KG1 (cell line): ENCODE data around the gene UBR7.
"Not testable (repeated sequence)": the region's sequence is repeated elsewhere in the genome, so short reads cannot be mapped to it uniquely, and the experiment has no call there.

Source experiments
- DNase-seq: peaks from one replicate; lab custom pipeline; 2025; lab: John Stamatoyannopoulos, UW

Gene UBR7

DNA sequence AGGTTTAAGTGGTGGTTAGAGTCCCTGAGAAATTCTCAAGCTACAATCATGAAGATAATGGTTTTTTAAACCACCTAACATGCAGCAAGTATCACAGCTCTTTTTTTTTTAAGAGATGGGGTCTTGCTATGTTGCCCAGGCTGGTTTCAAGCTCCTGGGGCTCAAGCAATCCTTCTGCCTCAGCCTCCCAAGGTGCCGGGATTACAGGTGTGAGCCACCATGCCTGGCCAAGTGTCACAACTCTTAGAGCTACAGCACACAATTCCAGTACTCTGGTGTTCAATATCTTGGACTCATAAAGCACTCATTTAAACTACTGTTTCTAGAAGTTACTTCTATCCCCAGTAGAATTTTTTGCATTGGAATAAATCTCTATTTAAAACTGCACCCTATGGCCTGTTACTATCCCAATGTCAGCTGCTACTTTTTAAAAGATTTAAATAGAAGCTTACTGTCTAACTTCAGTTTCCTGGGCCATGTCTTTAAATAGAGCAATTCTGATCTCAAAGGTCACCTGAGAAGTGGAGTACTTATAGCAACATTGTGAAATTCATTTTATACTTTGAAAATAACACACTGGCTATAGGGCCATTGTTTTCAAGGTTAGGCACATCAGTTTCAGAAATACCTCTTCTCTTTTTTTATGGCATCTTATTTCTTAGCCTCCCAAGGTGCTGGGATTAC is 11.6 kb upstream of the UBR7 start:
- no peak for DNase-seq

DNA sequence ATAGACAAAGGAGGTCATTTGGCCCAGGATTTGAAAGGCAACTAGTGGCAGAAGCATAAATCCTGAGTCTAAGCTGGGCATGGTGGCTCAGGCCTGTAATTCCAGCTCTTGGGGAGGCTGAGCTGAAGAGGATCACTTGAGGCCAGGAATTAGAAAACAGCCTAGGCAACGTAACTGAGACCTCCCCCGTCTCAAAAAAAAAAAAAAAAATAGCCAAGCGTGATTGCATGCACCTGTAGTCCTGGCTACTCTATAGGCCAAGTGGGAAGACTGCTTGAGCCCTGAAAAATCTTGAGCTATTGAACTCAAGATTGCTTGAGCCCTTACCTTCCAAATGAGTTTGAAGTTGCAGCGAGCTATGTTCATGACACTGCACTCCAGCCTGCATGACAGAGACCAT is 8.0 kb upstream of the UBR7 start:
- DNase-seq = no peak

DNA sequence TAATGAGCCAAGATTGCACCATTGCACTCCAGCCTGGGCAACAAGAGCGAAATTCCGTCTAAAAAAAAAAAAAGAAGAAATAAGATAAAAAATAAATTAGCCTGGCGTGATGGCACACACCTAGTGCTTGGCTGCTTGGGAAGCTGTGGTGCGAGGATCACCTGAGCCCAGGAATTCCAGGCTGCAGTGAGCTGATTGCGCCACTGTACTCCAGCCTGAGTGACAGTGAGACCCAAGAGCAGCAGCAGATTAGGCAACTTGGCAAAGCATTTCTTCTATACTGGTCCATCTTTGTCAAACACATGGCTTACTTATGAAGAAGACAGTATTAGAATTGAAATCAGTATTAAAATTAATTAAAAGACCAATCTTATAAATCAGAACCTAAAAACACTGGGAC is 6.5 kb upstream of the UBR7 start:
- no peak for DNase-seq

DNA sequence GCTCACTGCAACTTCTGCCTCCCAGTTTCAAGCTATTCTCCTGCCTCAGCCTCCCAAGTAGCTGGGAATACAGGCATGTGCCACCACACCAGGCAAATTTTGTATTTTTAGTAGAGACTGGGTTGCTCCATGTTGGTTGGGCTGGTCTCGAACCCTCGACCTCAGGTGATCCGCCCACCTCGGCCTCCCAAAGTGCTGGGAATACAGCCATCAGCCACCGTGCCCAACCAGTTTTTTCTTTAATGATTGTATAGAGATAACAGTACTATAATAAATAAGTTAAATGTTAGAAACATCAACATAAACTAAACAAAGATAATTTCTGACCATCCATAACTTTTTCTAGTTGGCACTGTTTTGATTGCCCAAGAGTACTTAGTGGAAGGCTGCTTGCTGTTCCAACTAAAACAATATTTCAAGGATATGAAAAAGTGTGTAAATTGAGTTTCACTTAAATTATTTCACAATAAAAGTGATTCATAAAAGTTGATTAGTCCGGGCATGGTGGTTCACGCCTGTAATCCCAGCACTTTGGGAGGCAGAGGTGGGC is 5.8 kb upstream of the UBR7 start:
- DNase-seq = no peak

DNA sequence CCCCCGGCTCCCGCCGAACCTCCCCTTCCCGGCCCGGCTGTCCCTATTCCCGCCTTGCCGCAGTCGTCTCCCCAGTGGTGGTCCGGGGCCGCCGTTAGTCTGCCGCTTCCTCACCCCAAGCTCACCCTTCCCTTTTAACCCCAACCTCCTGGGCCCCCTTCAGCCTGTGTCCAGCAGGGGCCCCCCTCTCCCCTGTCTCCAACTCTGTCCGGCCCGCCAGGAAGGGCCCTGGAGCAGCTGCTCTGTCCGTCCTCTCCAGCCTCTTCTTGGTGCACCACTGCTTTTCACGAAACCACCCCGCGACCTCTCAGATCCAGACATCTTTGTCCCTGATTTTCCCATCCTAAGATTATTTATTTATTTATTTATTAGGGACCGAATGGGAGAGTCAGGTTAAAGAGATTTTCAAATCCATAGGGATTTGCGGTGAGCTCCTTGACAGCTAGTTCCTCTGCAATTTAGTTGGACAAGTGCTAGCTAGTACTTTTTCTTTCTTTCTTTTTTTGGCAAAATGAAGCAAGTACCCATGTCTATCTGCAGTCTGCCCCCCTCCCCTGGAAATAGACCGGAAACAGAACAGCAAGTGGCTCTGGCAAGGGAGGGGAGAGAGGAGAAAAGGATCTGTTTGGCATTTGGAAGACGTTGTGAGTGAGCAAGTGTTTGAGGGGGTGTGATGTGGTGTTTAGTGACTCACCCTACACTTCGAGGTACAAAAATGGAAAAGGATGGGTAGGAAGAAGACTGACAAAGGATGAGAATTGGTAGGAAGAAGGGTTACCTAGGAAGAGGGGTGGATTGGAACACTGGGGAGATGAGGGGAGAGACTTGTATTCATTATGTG is 632 bp downstream of the UBR7 start:
- no peak for DNase-seq

DNA sequence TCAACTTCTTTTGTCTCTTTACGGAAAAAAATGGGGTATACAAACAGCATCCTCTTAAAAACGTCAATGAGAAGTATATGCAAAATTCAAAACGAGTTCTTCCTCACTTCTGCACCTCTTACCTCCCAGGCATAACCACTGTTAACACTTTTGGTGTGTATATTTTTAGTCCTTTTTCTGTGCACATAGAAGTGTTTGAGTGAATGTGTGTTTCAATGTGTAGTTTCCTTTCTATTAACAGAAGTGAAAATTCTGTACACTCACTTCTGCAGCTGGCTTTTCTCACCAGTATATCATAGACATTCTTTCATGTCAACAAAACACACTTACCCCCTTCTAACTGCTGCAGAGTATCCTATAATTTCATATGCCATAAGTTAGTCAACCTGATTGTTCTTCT is 5.4 kb downstream of the UBR7 start:
- no peak for DNase-seq

DNA sequence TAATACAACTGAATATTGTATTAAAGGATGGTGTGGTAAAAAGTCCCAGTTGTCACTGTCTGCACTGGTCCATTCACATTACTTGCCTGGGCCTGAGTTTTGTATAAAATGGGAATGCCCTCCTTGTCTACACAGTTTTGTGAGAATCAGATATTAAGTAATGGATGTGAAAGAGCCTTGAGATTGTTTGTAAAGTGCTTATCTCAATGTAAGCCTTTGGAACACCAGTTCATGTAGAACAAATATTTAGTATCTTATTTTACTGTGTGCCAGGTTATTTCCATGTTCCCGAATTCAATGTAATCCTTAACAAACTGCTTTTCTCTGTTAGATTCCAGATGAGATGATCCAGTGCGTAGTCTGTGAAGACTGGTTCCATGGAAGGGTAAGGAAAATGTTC is 7.5 kb downstream of the UBR7 start:
- no peak for DNase-seq

DNA sequence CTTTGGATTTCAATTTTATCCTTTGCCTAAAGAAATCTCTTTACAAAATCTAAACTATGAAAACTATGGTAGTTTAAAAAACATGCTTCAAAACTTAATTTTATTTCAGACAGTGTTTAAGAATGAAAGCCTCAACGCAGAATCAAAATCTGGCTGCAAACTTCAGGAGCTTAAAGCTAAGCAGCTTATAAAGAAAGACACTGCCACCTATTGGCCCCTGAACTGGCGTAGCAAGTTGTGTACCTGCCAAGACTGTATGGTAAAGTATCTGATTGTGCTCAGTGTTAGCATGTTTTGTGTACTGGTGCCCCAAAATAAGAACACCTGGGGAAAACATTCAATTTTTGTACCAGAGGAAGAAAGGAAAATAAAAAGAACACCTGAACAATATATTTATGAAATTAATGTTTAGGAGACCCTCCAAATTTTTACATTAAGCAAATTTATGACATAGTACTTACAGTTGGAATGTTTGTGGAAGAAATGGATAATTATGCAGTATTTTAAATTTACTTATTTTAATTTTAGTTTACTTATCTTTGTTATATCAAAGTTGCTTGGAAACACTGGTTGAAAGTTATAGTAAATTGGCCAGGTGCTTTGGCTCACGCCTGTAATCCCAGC is 12.2 kb downstream of the UBR7 start:
- no peak for DNase-seq

DNA sequence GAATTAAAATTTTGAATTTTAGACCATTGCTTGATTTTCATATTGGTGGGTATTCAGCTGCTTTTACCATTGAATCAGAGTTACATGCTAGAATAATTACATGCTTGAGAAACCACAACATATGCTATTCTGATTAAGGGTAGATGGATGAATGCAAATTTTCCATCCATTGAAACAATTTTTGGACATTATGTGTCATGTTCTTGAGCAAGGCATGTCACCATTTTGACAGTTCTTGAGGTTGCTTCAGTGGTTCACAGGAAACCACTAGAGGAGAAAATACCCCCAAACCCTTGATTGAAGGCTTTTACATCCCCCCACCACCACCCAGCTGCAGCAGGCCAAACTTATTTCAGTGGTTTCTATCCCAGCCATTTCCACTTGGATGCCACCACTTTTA is 13.5 kb downstream of the UBR7 start:
- no peak for DNase-seq

DNA sequence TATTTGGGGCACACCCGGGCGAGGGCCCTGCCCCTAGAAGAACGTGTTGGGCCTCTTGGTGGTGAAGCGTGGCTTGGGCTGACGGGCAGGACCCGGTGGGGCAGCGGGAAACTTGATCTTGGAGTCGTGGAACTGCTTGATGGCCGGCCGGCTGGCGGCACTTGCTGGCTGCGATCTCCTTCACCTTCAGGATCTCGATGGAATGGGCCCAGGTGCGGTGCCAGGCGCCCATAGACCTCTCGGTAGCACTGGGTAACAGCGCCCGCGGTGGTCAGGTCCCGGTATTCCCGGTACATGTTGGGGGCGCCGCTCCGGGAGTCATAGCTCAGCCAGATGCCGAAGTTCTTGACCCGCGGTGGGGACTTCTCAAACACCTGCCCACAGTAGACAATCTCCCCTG is 16.5 kb downstream of the UBR7 start:
- DNase-seq = no peak

DNA sequence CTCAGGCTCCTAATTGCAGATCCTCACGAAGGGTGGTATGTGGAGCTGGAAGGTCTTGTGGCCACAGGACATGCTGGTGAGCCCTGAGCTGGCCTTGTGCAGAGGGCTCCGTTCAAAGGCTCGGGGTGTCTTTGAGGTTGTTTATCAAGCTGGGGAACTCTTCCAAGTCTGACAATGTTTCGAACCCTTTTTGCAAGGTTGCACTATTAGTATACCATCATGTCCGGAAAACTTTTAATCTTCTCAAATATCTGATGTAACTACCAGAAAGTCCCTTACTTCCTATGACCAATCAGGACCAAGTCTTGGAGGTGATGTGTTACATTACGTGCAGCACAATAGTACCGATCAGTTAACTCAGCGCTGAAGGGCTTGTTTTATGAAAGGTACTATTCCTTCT is 21.5 kb downstream of the UBR7 start:
- no peak for DNase-seq

DNA sequence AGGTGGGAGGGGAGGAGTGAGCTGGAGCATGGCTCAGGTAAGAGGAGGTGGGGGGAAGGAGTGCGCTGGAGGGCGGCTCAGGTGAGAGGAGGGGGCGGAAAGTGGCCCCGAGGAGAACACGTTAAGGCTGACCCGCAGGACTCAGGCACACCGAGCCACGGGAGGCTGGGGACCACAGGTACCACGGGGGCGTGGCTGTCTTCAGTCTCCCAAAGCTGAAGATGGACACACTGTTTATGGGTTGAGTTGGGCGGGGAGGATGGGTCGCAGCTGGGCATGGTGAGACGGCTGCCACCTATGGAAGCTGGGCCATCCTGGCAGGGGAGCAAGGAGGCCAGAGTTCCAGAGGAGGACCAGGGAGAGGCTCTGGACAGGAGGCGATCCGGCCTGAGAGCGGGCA is 23.5 kb downstream of the UBR7 start:
- no peak for DNase-seq

DNA sequence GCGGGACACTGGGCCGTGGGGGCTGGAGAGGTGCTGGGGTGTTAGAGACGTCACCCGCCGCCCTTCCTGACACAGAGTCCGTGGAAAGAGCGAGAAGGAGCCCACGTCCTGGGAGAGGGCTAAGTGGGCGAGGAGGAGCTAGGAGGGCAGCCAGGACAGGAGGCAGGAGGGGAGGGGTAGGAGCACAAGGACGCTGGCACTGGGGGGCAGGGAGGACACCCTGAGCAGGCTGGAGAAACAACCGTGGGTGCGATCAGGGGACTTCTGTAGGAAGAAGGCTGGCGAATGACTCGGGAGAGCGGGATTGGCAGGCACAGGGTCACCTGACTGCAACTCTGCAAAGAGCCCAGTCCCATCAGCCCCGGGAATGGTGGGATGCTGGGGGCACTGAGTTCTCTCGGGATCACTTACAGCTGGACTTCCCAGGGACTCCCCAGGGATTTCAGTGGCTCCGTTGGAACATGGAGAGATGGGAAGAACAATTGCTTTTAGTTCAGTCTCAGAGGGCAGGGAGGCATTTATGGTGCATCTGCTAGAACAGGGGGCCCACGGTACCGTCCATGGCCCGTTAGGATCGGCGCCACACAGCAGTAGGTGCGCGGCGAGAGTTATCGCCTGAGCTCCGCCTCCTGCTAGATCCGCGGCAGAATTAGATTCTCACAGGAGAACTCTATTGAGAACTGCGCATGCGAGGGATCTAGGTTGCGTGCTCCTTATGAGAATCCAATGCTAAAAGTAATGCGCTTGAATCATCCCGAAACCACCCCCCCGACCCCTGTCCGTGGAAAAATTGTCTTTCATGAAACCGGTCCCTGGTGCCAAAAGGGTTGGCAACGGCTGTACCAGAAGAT is 24.3 kb downstream of the UBR7 start:
- DNase-seq = no peak

DNA sequence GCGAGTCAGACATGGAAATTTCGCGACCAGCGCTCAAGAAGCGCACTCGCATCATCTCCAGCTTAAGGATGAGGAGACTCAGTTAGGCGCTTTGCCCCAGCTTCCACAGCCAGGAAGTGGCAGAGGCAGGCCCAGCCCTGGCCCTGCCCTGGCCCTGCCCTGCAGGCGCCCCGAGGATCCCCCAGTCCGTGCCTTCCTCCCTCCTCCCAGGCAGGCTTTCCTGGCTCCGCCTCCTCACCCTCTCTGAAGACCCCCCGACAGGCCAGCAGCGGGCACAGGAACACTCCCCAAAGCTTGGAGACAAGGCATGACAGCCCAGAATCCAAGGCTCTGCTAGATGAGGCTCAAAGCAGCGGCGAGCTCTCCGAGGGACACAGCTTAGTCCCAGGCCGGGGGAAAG is 25.1 kb downstream of the UBR7 start:
- no peak for DNase-seq

DNA sequence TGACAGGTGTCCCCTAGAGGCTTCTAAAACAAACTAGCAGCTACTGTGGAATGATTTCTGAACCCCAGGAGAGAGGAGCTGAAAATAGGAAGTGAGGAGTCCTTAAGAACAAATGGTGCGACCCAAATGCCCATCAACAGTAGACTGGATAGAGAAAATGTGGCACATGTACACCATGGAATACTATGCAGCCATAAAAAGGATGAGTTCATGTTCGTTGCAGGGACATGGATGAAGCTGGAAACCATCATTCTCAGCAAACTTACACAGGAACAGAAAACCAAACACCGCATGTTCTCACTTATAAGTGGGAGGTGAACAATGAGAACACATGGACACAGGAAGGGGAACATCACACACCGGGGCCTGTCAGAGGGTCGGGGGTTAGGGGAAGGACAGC is 26.0 kb downstream of the UBR7 start:
- DNase-seq = not testable (repeated sequence)

DNA sequence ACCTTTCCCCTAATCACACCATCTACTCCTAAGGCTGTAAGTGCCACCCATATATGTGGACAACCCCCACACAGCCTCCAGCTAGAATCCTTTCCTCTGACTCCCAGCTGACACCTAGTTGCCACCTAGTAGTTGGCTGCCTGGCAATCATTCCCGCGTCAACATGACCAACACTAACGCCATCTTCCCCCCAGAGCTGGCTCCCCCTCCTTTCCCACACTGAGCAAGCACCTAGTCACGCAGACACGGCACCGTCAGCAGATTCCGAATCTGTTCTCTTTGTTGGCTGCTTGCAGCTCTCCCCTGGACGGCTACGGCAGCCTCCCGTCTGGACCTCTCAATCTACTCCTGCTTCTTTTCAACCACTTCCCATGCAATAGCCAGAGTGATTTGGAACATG is 27.7 kb downstream of the UBR7 start:
- DNase-seq = no peak

DNA sequence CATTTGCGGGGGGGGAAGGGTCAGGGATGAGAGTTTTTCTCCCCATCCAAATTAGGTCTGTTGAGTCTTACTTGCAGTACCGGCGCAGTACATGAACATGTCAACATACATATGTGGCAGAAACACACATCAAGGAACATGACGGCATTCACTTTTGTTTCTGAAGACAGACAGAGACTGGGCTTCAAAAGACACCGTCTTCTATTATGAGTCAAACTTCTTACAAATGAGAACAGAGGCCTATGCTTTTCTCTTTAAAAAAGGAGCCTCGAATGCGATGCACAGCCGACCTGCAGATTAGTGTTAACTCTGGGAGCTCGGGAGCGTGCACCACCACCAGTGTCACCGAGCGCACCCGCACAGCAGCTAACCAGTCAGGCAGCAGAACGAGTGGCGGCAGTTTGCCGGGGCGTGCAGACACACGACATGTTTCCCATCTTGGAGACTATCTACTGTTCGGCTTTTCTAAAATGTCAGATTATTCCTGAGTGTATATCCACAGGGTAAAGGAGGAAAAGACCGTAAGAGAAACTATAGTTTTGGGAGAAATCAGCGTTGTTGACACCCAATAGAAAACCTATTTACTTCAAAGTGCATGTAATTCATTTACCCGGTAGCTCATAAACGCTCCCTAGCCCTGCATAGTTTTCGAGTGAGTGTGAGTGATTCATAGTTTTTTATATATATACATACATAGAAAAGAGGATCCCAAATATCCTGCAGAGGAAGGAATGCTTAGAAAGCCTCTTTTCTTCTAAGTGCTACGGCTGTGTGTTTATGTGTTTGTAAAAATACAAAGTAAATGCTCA is 33.0 kb downstream of the UBR7 start:
- no peak for DNase-seq

DNA sequence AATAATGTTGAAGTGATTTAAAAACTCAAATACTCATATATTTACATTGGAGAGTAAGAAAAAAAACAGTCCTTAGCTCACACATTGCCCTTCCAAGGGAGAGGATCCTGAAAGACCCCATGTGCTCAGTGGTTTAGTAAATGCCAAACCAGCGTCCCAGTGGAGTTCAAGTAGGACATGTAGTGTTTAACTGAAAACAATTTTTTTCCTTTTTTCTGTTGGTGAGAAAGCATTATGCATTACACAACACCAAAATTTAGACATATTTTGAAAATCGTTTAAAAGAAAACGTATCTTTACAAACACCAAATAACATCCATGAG is 33.6 kb downstream of the UBR7 start:
- no peak for DNase-seq

DNA sequence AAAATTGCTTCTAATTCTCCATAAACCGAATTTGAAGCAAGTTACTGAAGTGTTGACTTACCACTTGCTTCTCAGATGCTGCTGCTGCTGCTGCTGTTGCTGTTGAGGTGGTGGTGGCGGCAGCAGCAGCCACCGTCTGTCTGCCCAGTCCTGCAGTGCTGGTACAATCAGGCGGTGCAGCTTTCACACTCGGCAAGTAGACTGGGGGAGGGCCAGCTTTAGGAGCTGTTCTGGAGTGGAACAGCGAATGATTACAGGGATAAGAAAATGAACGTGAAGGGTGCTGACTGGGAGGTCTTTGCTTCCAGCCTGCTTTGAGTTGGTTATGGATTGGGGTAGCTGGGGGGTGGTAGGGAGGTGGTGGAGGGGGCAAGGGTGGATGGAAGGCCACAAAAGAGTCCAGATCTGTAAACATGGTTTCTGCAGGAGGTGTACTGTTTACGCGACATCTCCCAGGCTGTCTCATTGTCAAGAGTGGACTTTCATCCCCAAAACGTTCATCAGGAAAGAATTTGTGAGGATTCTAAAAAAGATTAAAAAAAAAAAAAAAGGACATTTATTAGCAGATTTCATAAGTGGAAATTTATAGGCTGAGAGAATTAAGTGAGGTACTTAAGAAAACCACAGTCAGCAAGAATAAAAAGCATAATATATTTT is 38.8 kb downstream of the UBR7 start:
- DNase-seq = no peak

DNA sequence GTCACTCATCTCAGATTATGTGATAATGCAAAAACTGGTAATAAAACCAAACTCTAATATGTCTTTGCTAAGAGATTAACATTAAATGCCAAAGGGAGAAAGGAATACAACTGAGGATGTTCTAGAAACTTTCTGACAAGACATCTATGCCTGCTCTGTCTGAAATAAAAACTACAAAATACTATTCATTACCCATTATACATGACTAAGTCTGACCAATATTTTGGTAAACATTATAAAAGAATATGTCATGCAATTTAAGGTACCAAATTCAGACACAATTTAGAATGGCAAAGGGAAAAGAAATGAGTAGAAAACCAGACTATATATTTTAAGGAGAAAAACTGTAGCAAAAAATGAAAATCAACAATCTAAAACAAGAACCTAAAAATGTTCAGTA is 39.5 kb downstream of the UBR7 start:
- DNase-seq = no peak
